ENCODE measurements around the gene PFDN1.

Gene PFDN1

GRCh38 chr5:140221697-140222223 is 81.1 kb downstream of the PFDN1 start:
- in situ Hi-C loops (cut with HindIII; ENCODE audit: low sequenced_read_pairs) = no loop called here
- no peak for TF ChIP-seq CTCF (IDR thresholded peaks at IDR 0.05; ENCODE audit: low read depth, low read length, missing control alignments)
- no peak overlapping the region for H3K4me3 ChIP-seq (ENCODE audit: low read depth, low read length)
- peak; percentile 52 for DNase-seq (ENCODE audit: low read depth)

GRCh38 chr5:140220698-140221064 is 82.2 kb downstream of the PFDN1 start:
- no peak for TF ChIP-seq CTCF (IDR thresholded peaks at IDR 0.05; ENCODE audit: low read depth, low read length, missing control alignments)
- DNase-seq (ENCODE audit: low read depth) = no peak
- no peak overlapping the region for H3K4me3 ChIP-seq (ENCODE audit: low read depth, low read length)
- in situ Hi-C loops (cut with HindIII; ENCODE audit: low sequenced_read_pairs) = no loop called here

DNA sequence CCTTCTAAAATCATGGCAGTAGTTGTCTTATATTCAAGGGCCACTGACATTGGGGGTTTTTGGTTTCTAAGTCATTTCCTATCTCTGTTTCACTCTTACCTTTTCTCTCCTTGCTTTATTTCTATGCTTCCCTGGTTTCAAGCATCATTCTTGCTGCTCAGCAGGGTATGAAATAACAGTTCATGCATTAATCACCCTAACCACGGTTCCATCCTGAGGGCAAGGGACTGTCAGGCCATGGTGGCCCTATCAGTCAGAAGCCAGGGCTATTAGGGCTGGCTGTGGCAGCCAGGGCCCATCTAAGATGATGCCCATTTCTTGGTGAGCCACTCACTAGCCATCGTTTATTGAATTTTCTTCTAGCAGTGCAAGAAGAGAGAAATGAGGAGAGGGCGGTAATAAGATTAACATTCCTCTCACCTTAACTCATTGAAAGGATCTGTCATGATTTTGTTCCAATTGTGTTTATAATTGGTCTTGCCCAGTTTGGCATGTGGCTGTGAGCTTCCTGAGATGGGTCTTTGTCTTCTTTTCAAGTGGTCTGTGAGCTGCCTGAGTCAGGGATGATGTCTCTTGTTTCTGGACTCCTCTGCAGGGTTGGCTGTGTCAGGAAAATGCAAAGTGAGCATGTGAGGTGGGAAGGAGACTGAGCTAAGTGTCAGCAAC is 82.7 kb downstream of the PFDN1 start:
- in situ Hi-C loops (cut with HindIII; ENCODE audit: low sequenced_read_pairs) = no loop called here
- peak; percentile 20 for DNase-seq (ENCODE audit: low read depth)
- H3K4me3 ChIP-seq (ENCODE audit: low read depth, low read length) = no peak overlapping the region
- TF ChIP-seq CTCF (IDR thresholded peaks at IDR 0.05; ENCODE audit: low read depth, low read length, missing control alignments) = no peak

DNA sequence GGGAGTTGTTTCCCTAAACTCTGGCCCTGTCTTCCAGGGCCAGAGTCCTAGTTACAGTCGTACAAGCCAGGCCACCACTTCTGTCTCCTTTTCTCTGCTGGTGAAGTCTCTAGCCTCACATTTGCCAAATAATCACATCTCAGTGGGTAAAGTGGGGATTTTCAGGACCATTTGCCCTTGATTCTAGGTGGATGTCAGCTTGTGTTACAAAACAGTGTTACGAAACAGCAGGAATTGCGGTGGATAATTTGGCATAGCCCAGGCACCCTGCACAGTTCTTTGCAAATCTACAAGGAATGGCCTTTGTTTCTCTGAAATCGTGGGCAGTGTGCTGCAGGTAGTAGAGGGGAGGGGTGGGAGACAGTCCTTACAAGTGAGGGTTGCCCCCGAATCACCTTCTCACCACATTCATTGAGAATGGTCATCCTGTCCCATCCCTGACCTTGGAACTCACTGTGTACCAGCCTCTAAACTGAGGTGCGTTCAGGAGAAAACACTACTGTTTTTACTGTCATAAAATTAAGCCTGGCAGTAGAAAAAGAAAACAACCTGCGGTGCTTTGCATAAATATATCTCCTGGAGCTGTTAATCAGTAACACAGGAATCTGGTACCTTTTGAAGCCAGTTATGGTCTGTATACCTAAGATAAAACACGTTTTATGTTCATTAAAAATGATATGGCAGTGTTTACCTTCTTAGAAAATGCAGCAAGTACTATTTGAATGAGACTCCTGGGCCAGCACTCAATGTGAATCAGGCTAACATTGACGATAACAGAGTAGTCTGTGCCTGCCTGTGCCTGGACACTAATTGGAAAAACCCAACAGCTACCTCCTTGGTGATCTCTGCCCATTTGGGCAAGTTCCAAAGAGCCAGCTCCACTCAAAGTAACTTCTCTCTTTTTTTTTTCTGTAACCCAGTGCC is 83.6 kb downstream of the PFDN1 start:
- in situ Hi-C loops (cut with HindIII; ENCODE audit: low sequenced_read_pairs) = no loop called here
- DNase-seq (ENCODE audit: low read depth) = peak; percentile 49
- no peak for TF ChIP-seq CTCF (IDR thresholded peaks at IDR 0.05; ENCODE audit: low read depth, low read length, missing control alignments)
- H3K4me3 ChIP-seq (ENCODE audit: low read depth, low read length) = no peak overlapping the region

DNA sequence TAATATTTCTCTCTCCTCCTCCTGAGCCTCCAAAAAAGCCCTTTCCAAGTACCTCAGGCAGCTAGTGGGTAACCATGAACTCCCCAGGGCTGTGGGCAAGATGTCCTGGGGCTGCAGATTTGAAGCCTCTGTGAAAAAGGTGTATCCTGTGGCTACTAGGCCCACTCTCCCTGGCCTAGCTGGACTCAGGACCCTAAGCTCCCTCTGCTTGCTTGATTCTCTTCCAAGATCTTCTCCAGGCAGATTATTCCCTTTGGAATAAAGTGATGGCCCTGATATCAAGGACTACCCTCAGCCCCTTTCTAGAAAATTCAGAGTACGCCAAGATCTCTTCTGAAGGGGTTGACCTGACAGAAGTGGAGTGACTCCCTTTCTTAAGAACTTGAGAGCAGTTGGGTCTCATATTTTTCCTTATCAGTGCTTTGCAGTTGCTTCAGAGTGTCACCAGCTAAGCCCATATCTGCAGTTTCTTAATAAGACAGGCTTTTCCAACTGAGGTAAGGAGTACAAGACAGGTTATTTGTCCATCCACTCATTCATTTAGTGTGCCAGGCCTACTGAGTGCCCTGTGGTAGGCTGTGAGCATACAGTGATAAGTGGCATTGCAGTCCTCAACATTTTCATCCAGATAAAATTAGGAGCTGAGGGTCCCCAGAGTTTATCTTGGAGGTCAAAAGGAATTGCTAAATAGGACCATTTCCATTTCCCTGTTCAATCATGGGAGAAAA is 85.4 kb downstream of the PFDN1 start:
- TF ChIP-seq CTCF (IDR thresholded peaks at IDR 0.05; ENCODE audit: low read depth, low read length, missing control alignments) = no peak
- H3K4me3 ChIP-seq (ENCODE audit: low read depth, low read length) = no peak overlapping the region
- DNase-seq (ENCODE audit: low read depth) = no peak
- in situ Hi-C loops (cut with HindIII; ENCODE audit: low sequenced_read_pairs) = no loop called here

GRCh38 chr5:140216478-140217074 is 86.3 kb downstream of the PFDN1 start:
- in situ Hi-C loops (cut with HindIII; ENCODE audit: low sequenced_read_pairs) = no loop called here
- TF ChIP-seq CTCF (IDR thresholded peaks at IDR 0.05; ENCODE audit: low read depth, low read length, missing control alignments) = no peak
- H3K4me3 ChIP-seq (ENCODE audit: low read depth, low read length) = no peak overlapping the region
- no peak for DNase-seq (ENCODE audit: low read depth)

Measured in astrocyte of the cerebellum (primary cell).